GM21381 (cell line): ENCODE measurements around the gene MICA.
"Not testable (repeated sequence)": the region's sequence is repeated elsewhere in the genome, so short reads cannot be mapped to it uniquely, and the experiment has no call there.

Experiments
- ATAC-seq: cut with Tn5 transposase; IDR thresholded peaks from one replicate; pipeline ENCODE4 v1.9.1; 2021; ENCODE audit warnings: mild to moderate bottlenecking, moderate library complexity; ENCODE audit not compliant: unreplicated experiment

The MICA gene

GRCh38 chr6:31403283-31404060 lies at the start of gene MICA:
TSS of gene MICA (plus strand) at chr6:31403595. CDS start at chr6:31403633, 38 bp downstream.
- peak; percentile 58 for ATAC-seq

GRCh38 chr6:31354158-31354863 lies 49.1 kb upstream of the MICA start:
- ATAC-seq = no peak

- ATAC-seq = no peak
These were observed 48.4 kb upstream of the MICA start for GRCh38 chr6:31354864-31355582.

GRCh38 chr6:31355583-31355948 lies 47.8 kb upstream of the MICA start:
- no peak for ATAC-seq

GRCh38 chr6:31356216-31356945 lies 47.0 kb upstream of the MICA start:
- ATAC-seq = peak; percentile 29

GRCh38 chr6:31356946-31357466 lies 46.4 kb upstream of the MICA start, which contains the start of gene HLA-B:
TSS of gene HLA-B (minus strand) at chr6:31357179. CDS start at chr6:31357158, 21 bp downstream.
- ATAC-seq = peak; percentile 61

GRCh38 chr6:31357886-31358285 lies 45.5 kb upstream of the MICA start:
- ATAC-seq = no peak

- no peak for ATAC-seq
These were observed 45.1 kb upstream of the MICA start for GRCh38 chr6:31358302-31358701.

- ATAC-seq = no peak
These were observed 43.8 kb upstream of the MICA start for GRCh38 chr6:31359581-31359980.

- ATAC-seq = no peak
These were observed 40.6 kb upstream of the MICA start for GRCh38 chr6:31362751-31363150.

- no peak for ATAC-seq
These were observed 39.6 kb upstream of the MICA start for GRCh38 chr6:31363811-31364210.

- no peak for ATAC-seq
These were observed 37.5 kb upstream of the MICA start for GRCh38 chr6:31365864-31366263.

GRCh38 chr6:31366693-31367470 lies 36.5 kb upstream of the MICA start:
- ATAC-seq = no peak

- no peak for ATAC-seq
These were observed 34.9 kb upstream of the MICA start for GRCh38 chr6:31368461-31368860.

- ATAC-seq = not testable (repeated sequence)
These were observed 29.3 kb upstream of the MICA start for GRCh38 chr6:31374118-31374517.

GRCh38 chr6:31375699-31376098 lies 27.7 kb upstream of the MICA start:
- ATAC-seq = no peak

- ATAC-seq = no peak
These were observed 26.4 kb upstream of the MICA start for GRCh38 chr6:31377029-31377428.

- no peak for ATAC-seq
These were observed 25.2 kb upstream of the MICA start for GRCh38 chr6:31378062-31378720.

- ATAC-seq = no peak
These were observed 24.7 kb upstream of the MICA start for GRCh38 chr6:31378721-31379103.
